K562 (cell line): ENCODE results near the gene COL23A1. TPM values are rescaled to one million over a fixed set of nuclear protein-coding genes. Genes with fewer than 3 reads are reported as not detected.

Source experiments
- ATAC-seq: fragments of 200-7000 bp; cut with Tn5 transposase; 3 replicates; pipeline ENCODE4 v1.9.1; 2020; ENCODE audit warnings: moderate library complexity
- BruUV-seq: library from RNA; stranded (reverse); fragments of 400-500 nt; replicated peaks from 2 replicates; lab custom pipeline; 2021; lab: Mats Ljungman, UMichigan
- CTCF ChIA-PET: fragments of 300-600 bp; formaldehyde crosslinking; extraction: SDS; loops from one replicate; lab custom pipeline; 2021; ENCODE audit warnings: low intra/inter-chr PET ratio; lab: Yijun Ruan, JAX
- POLR2A ChIA-PET: fragments of 300-600, 350-650 bp; sonication (Branson Sonifier 250); formaldehyde crosslinking; extraction: SDS; loops from one replicate; lab custom pipeline; 2021; ENCODE audit warnings: antibody characterized with exemption, inconsistent platforms; lab: Yijun Ruan, JAX
- DNase-seq, 4 experiments: peaks; one replicate each; pipeline versions ENCODE4 v3.0.0 to v3.0.0-alpha.2; 2011 to 2018; ENCODE audit warnings: low spot score in 3 of 4, mixed read lengths in 3 of 4; ENCODE audit errors: extremely low read depth in 1 of 4
- FAIRE-seq: peaks from 2 replicates; lab custom pipeline; 2011; peaks lifted over from hg19 to GRCh38; lab: Jason Lieb, UNC
- H2AFZ ChIP-seq: 2 replicates; pipeline ENCODE4 v1.6.0; 2011; ENCODE audit warnings: low read depth, low read length, control low read depth, inconsistent platforms
- H3K27ac ChIP-seq: fragments of 200-600 bp; 3 replicates; pipeline ENCODE4 v1.8.0; 2011; ENCODE audit warnings: low read depth, mild to moderate bottlenecking, control low read depth, inconsistent platforms, low read length, moderate library complexity, mixed read lengths; ENCODE audit errors: extremely low read depth
- H3K27me3 ChIP-seq, 2 experiments: fragments of 300-600 bp in 1 of 2; 2 replicates in 1 of 2; 3 replicates in 1 of 2; pipeline versions ENCODE4 v1.6.0 to v1.8.0; 2011; ENCODE audit warnings: inconsistent platforms in 2 of 2, low read length in 2 of 2, mild to moderate bottlenecking in 1 of 2, mixed read lengths in 1 of 2, moderate library complexity in 1 of 2; ENCODE audit not compliant: control insufficient read depth in 2 of 2, insufficient read depth in 2 of 2
- H3K36me3 ChIP-seq: fragments of 300-600 bp; 3 replicates; pipeline ENCODE4 v1.8.0; 2011; ENCODE audit warnings: mild to moderate bottlenecking, low read length, inconsistent platforms; ENCODE audit not compliant: control insufficient read depth, insufficient read depth
- H3K4me1 ChIP-seq, 2 experiments: fragments of 200-600 bp in 1 of 2; replicated peaks in 1 of 2; 2 replicates in 1 of 2; 3 replicates in 1 of 2; pipeline versions ENCODE4 v1.5.1 to v1.8.0; 2011; ENCODE audit warnings: inconsistent platforms in 2 of 2, low read length in 2 of 2, mild to moderate bottlenecking in 1 of 2, mixed read lengths in 1 of 2, moderate library complexity in 1 of 2; ENCODE audit not compliant: control insufficient read depth in 2 of 2, insufficient read depth in 2 of 2
- H3K4me2 ChIP-seq: 2 replicates; pipeline ENCODE4 v1.6.1; 2011; ENCODE audit warnings: low read length, control low read depth, inconsistent platforms, mixed read lengths; ENCODE audit not compliant: insufficient read depth
- H3K4me3 ChIP-seq: fragments of 200-600 bp; sonication (generic), shearing (Covaris generic); 2 replicates; pipeline ENCODE4 v1.5.1; 2016; ENCODE audit warnings: control low read depth, inconsistent platforms
- H3K79me2 ChIP-seq: fragments of 200-600 bp; 3 replicates; pipeline ENCODE4 v1.8.0; 2011; ENCODE audit warnings: low read length, inconsistent platforms; ENCODE audit not compliant: control insufficient read depth, insufficient read depth
- H3K9ac ChIP-seq, 2 experiments: 2 replicates each; pipeline versions ENCODE4 v1.6.0 to v1.6.1; 2011; ENCODE audit warnings: low read depth in 2 of 2, low read length in 2 of 2, control low read depth in 1 of 2, inconsistent platforms in 1 of 2, mild to moderate bottlenecking in 1 of 2, mixed read lengths in 1 of 2; ENCODE audit not compliant: insufficient read depth in 1 of 2
- H3K9me1 ChIP-seq: one replicate; pipeline ENCODE4 v1.6.0; 2011; ENCODE audit warnings: inconsistent platforms, mild to moderate bottlenecking, low read length, moderate library complexity; ENCODE audit not compliant: control insufficient read depth, insufficient read depth
- H3K9me3 ChIP-seq: replicated peaks from 2 replicates; pipeline ENCODE4 v1.5.1; 2011; ENCODE audit warnings: low read depth, low read length, inconsistent platforms; ENCODE audit not compliant: control insufficient read depth, insufficient read depth
- H4K20me1 ChIP-seq: replicated peaks from 2 replicates; pipeline ENCODE4 v1.6.1; 2011; ENCODE audit warnings: low read length, inconsistent platforms, mixed read lengths; ENCODE audit not compliant: control insufficient read depth, insufficient read depth
- CHCHD3 ChIP-seq: fragments of 250-450 bp; sonication (Bioruptor Pico); IDR thresholded peaks from 2 replicates; pipeline ENCODE4 v2.1.2; 2022; ENCODE audit warnings: mild to moderate bottlenecking
- GTF2A2 ChIP-seq: IDR thresholded peaks from 2 replicates; pipeline ENCODE4 v1.6.1; 2016; ENCODE audit warnings: mild to moderate bottlenecking, missing genetic modification characterization, missing compliant biosample characterization
- HCFC1 ChIP-seq: IDR thresholded peaks from 2 replicates; pipeline ENCODE4 v1.6.1; 2012; ENCODE audit warnings: low read depth, low read length, improper control_type of control experiment
- SMAD4 ChIP-seq: fragments of 250-450 bp; sonication (Bioruptor Pico); conservative IDR thresholded peaks from 2 replicates; pipeline ENCODE4 v1.8.0; 2021; ENCODE audit warnings: inconsistent platforms, mild to moderate bottlenecking, moderate library complexity
- SOX6 ChIP-seq: fragments of 450-650 bp; IDR thresholded peaks from 2 replicates; pipeline ENCODE4 v1.6.1; 2014; ENCODE audit warnings: mild to moderate bottlenecking
- SRSF1 ChIP-seq: fragments of 200-400 bp; formaldehyde crosslinking; IDR thresholded peaks from 2 replicates; pipeline ENCODE4 v1.6.1; 2017; ENCODE audit warnings: mild to moderate bottlenecking, low read depth, low read length, moderate library complexity
- ZBTB7A ChIP-seq: IDR thresholded peaks from 2 replicates; pipeline ENCODE4 v1.6.1; 2011; ENCODE audit warnings: low read depth, mild to moderate bottlenecking, low read length, moderate library complexity, borderline replicate concordance; ENCODE audit not compliant: control insufficient read depth
- ZNF384 ChIP-seq: IDR thresholded peaks from 2 replicates; pipeline ENCODE4 v1.6.1; 2012; ENCODE audit warnings: low read depth, low read length, improper control_type of control experiment
- ZNF780A ChIP-seq: fragments of 250-450 bp; sonication (Bioruptor Pico); IDR thresholded peaks from 2 replicates; pipeline ENCODE4 v1.5.0; 2021; ENCODE audit warnings: mild to moderate bottlenecking
- ZNF79 ChIP-seq: fragments of 250-450 bp; sonication (Bioruptor Pico); IDR thresholded peaks from 2 replicates; pipeline ENCODE4 v1.4.0; 2020; ENCODE audit warnings: low read depth, mild to moderate bottlenecking, moderate library complexity
- WGBS: fragments of 100-300 bp; shearing (Covaris generic); methylation state at CpG from one replicate; pipeline ENCODE4 v1.1.6; 2016; ENCODE audit warnings: low coverage, mixed read lengths; ENCODE audit not compliant: insufficient coverage; ENCODE audit errors: missing lambda C conversion rate; 5-methylcytosine and 5-hydroxymethylcytosine counted together
- in situ Hi-C: fragments of 300-500 bp; cut with MboI; formaldehyde crosslinking; loops from 4 replicates; pipeline ENCODE4 v1.15.0; 2018; ENCODE audit warnings: inconsistent platforms, mixed read lengths
- intact Hi-C: fragments of 100-400 bp; cut with micrococcal nuclease; formaldehyde crosslinking; loops from 2 replicates; pipeline ENCODE4 v1.14.2; 2022
- polyA plus RNA-seq, 8 experiments: library from polyadenylated mRNA; depleted of rRNA in 4 of 8; stranded (reverse) in 5 of 8; unstranded in 3 of 8; fragments of >200 nt; fragmentation: Nextera tagmentation in 2 of 8; fragmentation: Illumina TruSeq in 1 of 8; extraction: Ambion mirVana in 2 of 8; extraction: Trizol in 1 of 8; gene quantifications; 2 replicates each; pipeline versions ENCODE4 v1.2.1 to v1.2.3, GENCODE V29; 2011 to 2014; ENCODE audit warnings: inconsistent platforms in 1 of 8, missing spikeins in 1 of 8
- total RNA-seq, 7 experiments: library from RNA; depleted of rRNA in 6 of 7; stranded (reverse); fragments of >200 nt in 6 of 7; fragmentation: Illumina TruSeq in 2 of 7; extraction: Trizol in 2 of 7; gene quantifications; 2 replicates each; pipeline versions ENCODE4 v1.2.1 to v1.2.3, GENCODE V29; 2011 to 2021; ENCODE audit warnings: low replicate concordance in 1 of 7
- TF ChIP-seq, protein P1 (sequence below), 2 experiments: fragments of 250-450 bp in 1 of 2; fragments of 450-650 bp in 1 of 2; sonication (Bioruptor Pico) in 1 of 2; IDR thresholded peaks; 2 replicates each; pipeline versions ENCODE4 v1.6.1 to v1.8.0; 2016 to 2021; ENCODE audit warnings: mild to moderate bottlenecking in 2 of 2, moderate library complexity in 2 of 2, missing compliant biosample characterization in 1 of 2, missing genetic modification characterization in 1 of 2
- TF ChIP-seq, protein P2 (sequence below): fragments of 450-650 bp; IDR thresholded peaks from 2 replicates; pipeline ENCODE4 v1.7.1; 2018; ENCODE audit warnings: mild to moderate bottlenecking, low read depth; ENCODE audit not compliant: partially characterized antibody
- TF ChIP-seq, protein P3 (sequence below): fragments of 450-650 bp; IDR thresholded peaks from one replicate; pipeline ENCODE4 v1.6.1; 2018; ENCODE audit warnings: mild to moderate bottlenecking, moderate library complexity; ENCODE audit not compliant: partially characterized antibody
- TF ChIP-seq, protein P4 (sequence below), 2 experiments: fragments of 450-650 bp in 1 of 2; IDR thresholded peaks; 2 replicates each; pipeline ENCODE4 v1.6.1; 2011 to 2017; ENCODE audit warnings: low read depth in 2 of 2, antibody characterized with exemption in 1 of 2, borderline replicate concordance in 1 of 2, low read length in 1 of 2, mild to moderate bottlenecking in 1 of 2, mixed read lengths in 1 of 2; ENCODE audit not compliant: control insufficient read depth in 1 of 2

COL23A1 gene
- total and polyA plus RNA-seq, 9 of the 15 experiments (the other 6 are each of a cell fraction or from before 2014, with no cell fraction given) = 0.09 TPM; not detected in 8

- TF ChIP-seq, protein P1, sequence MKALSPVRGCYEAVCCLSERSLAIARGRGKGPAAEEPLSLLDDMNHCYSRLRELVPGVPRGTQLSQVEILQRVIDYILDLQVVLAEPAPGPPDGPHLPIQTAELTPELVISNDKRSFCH (CRISPR knock-in tag; IDR thresholded peaks at IDR 0.05) = no peak
- TF ChIP-seq, protein P1 (tag; IDR thresholded peaks at IDR 0.05) = no peak
- TF ChIP-seq HCFC1 (no peak), SRSF1 (no peak), ZBTB7A (no peak), CHCHD3 (CRISPR knock-in tag) (no peak), SOX6 (no peak), ZNF384 (no peak)
- TF ChIP-seq, protein P2, sequence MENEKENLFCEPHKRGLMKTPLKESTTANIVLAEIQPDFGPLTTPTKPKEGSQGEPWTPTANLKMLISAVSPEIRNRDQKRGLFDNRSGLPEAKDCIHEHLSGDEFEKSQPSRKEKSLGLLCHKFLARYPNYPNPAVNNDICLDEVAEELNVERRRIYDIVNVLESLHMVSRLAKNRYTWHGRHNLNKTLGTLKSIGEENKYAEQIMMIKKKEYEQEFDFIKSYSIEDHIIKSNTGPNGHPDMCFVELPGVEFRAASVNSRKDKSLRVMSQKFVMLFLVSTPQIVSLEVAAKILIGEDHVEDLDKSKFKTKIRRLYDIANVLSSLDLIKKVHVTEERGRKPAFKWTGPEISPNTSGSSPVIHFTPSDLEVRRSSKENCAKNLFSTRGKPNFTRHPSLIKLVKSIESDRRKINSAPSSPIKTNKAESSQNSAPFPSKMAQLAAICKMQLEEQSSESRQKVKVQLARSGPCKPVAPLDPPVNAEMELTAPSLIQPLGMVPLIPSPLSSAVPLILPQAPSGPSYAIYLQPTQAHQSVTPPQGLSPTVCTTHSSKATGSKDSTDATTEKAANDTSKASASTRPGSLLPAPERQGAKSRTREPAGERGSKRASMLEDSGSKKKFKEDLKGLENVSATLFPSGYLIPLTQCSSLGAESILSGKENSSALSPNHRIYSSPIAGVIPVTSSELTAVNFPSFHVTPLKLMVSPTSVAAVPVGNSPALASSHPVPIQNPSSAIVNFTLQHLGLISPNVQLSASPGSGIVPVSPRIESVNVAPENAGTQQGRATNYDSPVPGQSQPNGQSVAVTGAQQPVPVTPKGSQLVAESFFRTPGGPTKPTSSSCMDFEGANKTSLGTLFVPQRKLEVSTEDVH = no peak
Observed at GRCh38 chr5:178457471-178457870, 132.7 kb downstream of the COL23A1 start (continued).

GRCh38 chr5:178455480-178455835 is 134.7 kb downstream of the COL23A1 start:
- Histone ChIP-seq H3K4me1 (peaks cover 15 to 26% of the 10 kb centered on the region in 2 experiments), H3K4me2 (no peak overlapping the region), H3K27me3 (no peaks in the 10 kb centered on the region), H2AFZ (no peak overlapping the region), H3K27ac (no peak overlapping the region), H3K36me3 (no peaks in the 10 kb centered on the region), H4K20me1 (no peaks in the 10 kb centered on the region), H3K79me2 (no peaks in the 10 kb centered on the region), H3K9me3 (no peaks in the 10 kb centered on the region), H3K9me1 (no peaks in the 10 kb centered on the region), H3K4me3 (no peak overlapping the region), H3K9ac (no peak overlapping the region)
- POLR2A ChIA-PET = interaction anchor here (0.6 to 0.9 kb wide), 2 partner anchors 12 to 77 kb away, joined by 3 read pairs; no protein-coding TSS in a partner anchor
- intact Hi-C loops (no loop called here), in situ Hi-C loops (no loop called here)
- CTCF ChIA-PET = no interaction called here
- 89% methylated on average over 13 of the region's 14 CpGs for WGBS
- no peak for FAIRE-seq
- no TSS peak for BruUV-seq
- DNase-seq = no peak
- ATAC-seq = no peak
- no peak for TF ChIP-seq ZNF79 (CRISPR knock-in tag)
- no peak for TF ChIP-seq GTF2A2 (tag)
- TF ChIP-seq ZNF780A (CRISPR knock-in tag) = no peak
- no peak for TF ChIP-seq SMAD4 (CRISPR knock-in tag)
- TF ChIP-seq, protein P3, sequence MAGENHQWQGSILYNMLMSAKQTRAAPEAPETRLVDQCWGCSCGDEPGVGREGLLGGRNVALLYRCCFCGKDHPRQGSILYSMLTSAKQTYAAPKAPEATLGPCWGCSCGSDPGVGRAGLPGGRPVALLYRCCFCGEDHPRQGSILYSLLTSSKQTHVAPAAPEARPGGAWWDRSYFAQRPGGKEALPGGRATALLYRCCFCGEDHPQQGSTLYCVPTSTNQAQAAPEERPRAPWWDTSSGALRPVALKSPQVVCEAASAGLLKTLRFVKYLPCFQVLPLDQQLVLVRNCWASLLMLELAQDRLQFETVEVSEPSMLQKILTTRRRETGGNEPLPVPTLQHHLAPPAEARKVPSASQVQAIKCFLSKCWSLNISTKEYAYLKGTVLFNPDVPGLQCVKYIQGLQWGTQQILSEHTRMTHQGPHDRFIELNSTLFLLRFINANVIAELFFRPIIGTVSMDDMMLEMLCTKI = no peak
- TF ChIP-seq, protein P4, sequence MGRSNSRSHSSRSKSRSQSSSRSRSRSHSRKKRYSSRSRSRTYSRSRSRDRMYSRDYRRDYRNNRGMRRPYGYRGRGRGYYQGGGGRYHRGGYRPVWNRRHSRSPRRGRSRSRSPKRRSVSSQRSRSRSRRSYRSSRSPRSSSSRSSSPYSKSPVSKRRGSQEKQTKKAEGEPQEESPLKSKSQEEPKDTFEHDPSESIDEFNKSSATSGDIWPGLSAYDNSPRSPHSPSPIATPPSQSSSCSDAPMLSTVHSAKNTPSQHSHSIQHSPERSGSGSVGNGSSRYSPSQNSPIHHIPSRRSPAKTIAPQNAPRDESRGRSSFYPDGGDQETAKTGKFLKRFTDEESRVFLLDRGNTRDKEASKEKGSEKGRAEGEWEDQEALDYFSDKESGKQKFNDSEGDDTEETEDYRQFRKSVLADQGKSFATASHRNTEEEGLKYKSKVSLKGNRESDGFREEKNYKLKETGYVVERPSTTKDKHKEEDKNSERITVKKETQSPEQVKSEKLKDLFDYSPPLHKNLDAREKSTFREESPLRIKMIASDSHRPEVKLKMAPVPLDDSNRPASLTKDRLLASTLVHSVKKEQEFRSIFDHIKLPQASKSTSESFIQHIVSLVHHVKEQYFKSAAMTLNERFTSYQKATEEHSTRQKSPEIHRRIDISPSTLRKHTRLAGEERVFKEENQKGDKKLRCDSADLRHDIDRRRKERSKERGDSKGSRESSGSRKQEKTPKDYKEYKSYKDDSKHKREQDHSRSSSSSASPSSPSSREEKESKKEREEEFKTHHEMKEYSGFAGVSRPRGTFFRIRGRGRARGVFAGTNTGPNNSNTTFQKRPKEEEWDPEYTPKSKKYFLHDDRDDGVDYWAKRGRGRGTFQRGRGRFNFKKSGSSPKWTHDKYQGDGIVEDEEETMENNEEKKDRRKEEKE (IDR thresholded peaks at IDR 0.05; ENCODE audit: borderline replicate concordance in 1 of 2, control insufficient read depth in 1 of 2, low read depth in 2 of 2, low read length in 1 of 2) = no peak
